Ovary (tissue), 9 donors: ENCODE results near the gene CPN2. TPM values are rescaled to one million over a fixed set of nuclear protein-coding genes. Genes with fewer than 3 reads are reported as not detected.

ENCODE experiments used
- DNase-seq, 5 donors: peaks; one replicate each; pipeline ENCODE4 v3.0.0-alpha.2; 2019 to 2020
- H3K27ac ChIP-seq, 2 donors: fragments of 200-600 bp; one replicate each; pipeline versions ENCODE4 v1.5.1 to v1.8.0; 2019 to 2022
- H3K27me3 ChIP-seq: fragments of 200-600 bp; one replicate; pipeline ENCODE4 v1.8.0; 2022
- H3K36me3 ChIP-seq: fragments of 200-600 bp; sonication (generic); one replicate; pipeline ENCODE4 v1.5.1; 2019
- H3K4me1 ChIP-seq: one replicate; pipeline ENCODE4 v1.8.1; 2013; ENCODE audit warnings: mild to moderate bottlenecking, moderate library complexity; ENCODE audit not compliant: insufficient read depth
- H3K4me3 ChIP-seq: fragments of 200-600 bp; sonication (generic); one replicate; pipeline ENCODE4 v1.5.1; 2017
- H3K9me3 ChIP-seq, 2 donors: fragments of 200-600 bp in 1 of 2; sonication (generic) in 1 of 2; one replicate each; pipeline versions ENCODE4 v1.5.1 to v1.8.1; 2013 to 2019; ENCODE audit warnings: mild to moderate bottlenecking in 1 of 2, moderate library complexity in 1 of 2
- CTCF ChIP-seq, 3 donors: fragments of 450-650 bp in 2 of 3; fragments of 200-600 bp in 1 of 3; IDR thresholded peaks; one replicate each; pipeline versions ENCODE4 v1.5.1 to v1.8.0; 2016 to 2022; ENCODE audit warnings: antibody characterized with exemption in 3 of 3, mild to moderate bottlenecking in 1 of 3
- EP300 ChIP-seq: sonication (generic); formaldehyde crosslinking; IDR thresholded peaks from one replicate; pipeline ENCODE4 v1.6.1; 2017; ENCODE audit warnings: antibody characterized with exemption
- POLR2A ChIP-seq: fragments of 450-650 bp; IDR thresholded peaks from one replicate; pipeline ENCODE4 v1.6.1; 2017; ENCODE audit warnings: antibody characterized with exemption, mild to moderate bottlenecking, moderate library complexity
- WGBS, 3 donors: extraction: QIAGEN DNeasy Blood & Tissue Kit in 1 of 3; methylation state at CpG; one replicate each; pipeline versions ENCODE4 v1.1.5 to v1.1.7; 2013 to 2017; 5-methylcytosine and 5-hydroxymethylcytosine counted together
- intact Hi-C, 4 donors: fragments of 100-400 bp; cut with DNase I; formaldehyde crosslinking; loops; one replicate each; pipeline versions ENCODE4 v1.11.0 to v1.15.1; 2022 to 2023
- polyA plus RNA-seq, 2 donors: library from polyadenylated mRNA; stranded (reverse); fragments of 200-250 nt in 1 of 2; fragments of 350-450 nt in 1 of 2; fragmentation: Illumina TruSeq in 1 of 2; extraction: RNeasy Lipid Tissue Mini Kit (QIAGEN cat#74804) in 1 of 2; gene quantifications; one replicate each; pipeline ENCODE4 v1.2.3, GENCODE V29; 2013 to 2014
- total RNA-seq, 7 donors: library from RNA; depleted of rRNA in 2 of 7; stranded (reverse); fragments of >200 nt in 2 of 7; fragmentation: NEBNext Ultra II Directional in 3 of 7; extraction: Animal tissue kit (Norgen Biotek cat#: 25700) in 3 of 7; gene quantifications; one replicate each; pipeline versions ENCODE4 v1.1.0 to v1.2.4, GENCODE V29; 2016 to 2023
- donor health status: DM: no; HTN: no; CAD: no; lungs with moderate emphysema.
- donor health status: DM: no; HTN: no; CAD: no.
- donor health status: Bipolar disorder and iron deficiency.
- donor health status: DM: yes; HTN: yes; CAD: no.
- donor health status: DM: no; HTN: no; CAD: no.
- donor health status: DM: yes; HTN: yes; CAD: no.

Gene CPN2
- total and polyA plus RNA-seq, 9 donors, result 0.18 to 1.6 TPM; not detected in 7

- intact Hi-C loops, result no loop called here
- TF ChIP-seq POLR2A (no peak), EP300 (no peak), CTCF (IDR thresholded peaks at IDR 0.05) (no peak)
- DNase-seq, result peak; percentile 56 to 82 (median 76)
- no peaks in the 10 kb centered on the region for H3K27me3 ChIP-seq
- peak overlapping the region; percentile 23 for H3K4me3 ChIP-seq
- 3 to 13% (median 4%) methylated on average over 43 to 47 of the region's 47 CpGs for WGBS, 3 donors
- no peaks in the 10 kb centered on the region for H3K9me3 ChIP-seq
- peaks cover 7% of the 10 kb centered on the region for H3K4me1 ChIP-seq
- no peaks in the 10 kb centered on the region for H3K36me3 ChIP-seq
- peak overlapping the region; percentile 80 to 82 for H3K27ac ChIP-seq
These were observed 54.5 kb downstream of the CPN2 start for GRCh38 chr3:194296454-194297263.

GRCh38 chr3:194294895-194295214 is 56.3 kb downstream of the CPN2 start:
- Histone ChIP-seq H3K27me3 (no peaks in the 10 kb centered on the region), H3K4me1 (peaks cover 5% of the 10 kb centered on the region), H3K9me3 (no peaks in the 10 kb centered on the region), H3K36me3 (no peaks in the 10 kb centered on the region), H3K27ac (no peak overlapping the region), H3K4me3 (no peak overlapping the region)
- DNase-seq, result peak in 1 of 5 donors; percentile 8
- intact Hi-C loops, result no loop called here
- 92 to 97% (median 96%) methylated on average over 5 of the region's 5 CpGs for WGBS, 3 donors
- TF ChIP-seq POLR2A (no peak), CTCF (IDR thresholded peaks at IDR 0.05) (no peak), EP300 (no peak)

- H3K36me3 ChIP-seq, result no peaks in the 10 kb centered on the region
- H3K9me3 ChIP-seq, result no peaks in the 10 kb centered on the region
- no peaks in the 10 kb centered on the region for H3K27me3 ChIP-seq
- no peak overlapping the region for H3K4me3 ChIP-seq
- TF ChIP-seq CTCF (IDR thresholded peaks at IDR 0.05), result no peak
- no peak for TF ChIP-seq POLR2A
- no peak for TF ChIP-seq EP300
- intact Hi-C loops, result no loop called here
- 85 to 90% (median 88%) methylated on average over 10 of the region's 10 CpGs for WGBS, 3 donors
- peak in 2 of 5 donors; percentile 14 to 17 for DNase-seq
- peaks cover 5% of the 10 kb centered on the region for H3K4me1 ChIP-seq
- no peak overlapping the region for H3K27ac ChIP-seq
These were observed 56.8 kb downstream of the CPN2 start for GRCh38 chr3:194294199-194294894.

GRCh38 chr3:194293546-194294198 is 57.5 kb downstream of the CPN2 start:
- H3K9me3 ChIP-seq, result no peaks in the 10 kb centered on the region
- peaks cover 5% of the 10 kb centered on the region for H3K4me1 ChIP-seq
- intact Hi-C loops, result no loop called here
- no peaks in the 10 kb centered on the region for H3K36me3 ChIP-seq
- TF ChIP-seq EP300 (no peak), POLR2A (no peak), CTCF (IDR thresholded peaks at IDR 0.05) (no peak)
- no peak overlapping the region for H3K4me3 ChIP-seq
- no peaks in the 10 kb centered on the region for H3K27me3 ChIP-seq
- WGBS, 3 donors, result 90 to 98% (median 91%) methylated on average over 2 of the region's 2 CpGs
- H3K27ac ChIP-seq, result no peak overlapping the region
- DNase-seq, result peak in 2 of 5 donors; percentile 3 to 4
